Suprapubic skin (tissue), 4 donors: ENCODE data around the gene COL8A2. TPM values are rescaled to one million over a fixed set of nuclear protein-coding genes. Genes with fewer than 3 reads are reported as not detected.

Source experiments
- DNase-seq, 2 donors: peaks; one replicate each; pipeline ENCODE4 v3.0.0-alpha.2; 2019; ENCODE audit warnings: low spot score in 2 of 2
- H3K27ac ChIP-seq: fragments of 200-600 bp; sonication (generic); one replicate; pipeline ENCODE4 v1.5.1; 2019
- H3K27me3 ChIP-seq: fragments of 200-600 bp; sonication (generic); one replicate; pipeline ENCODE4 v1.5.1; 2019
- H3K36me3 ChIP-seq: fragments of 200-600 bp; sonication (generic); one replicate; pipeline ENCODE4 v1.5.1; 2019
- H3K4me1 ChIP-seq: fragments of 200-600 bp; sonication (generic); one replicate; pipeline ENCODE4 v1.5.1; 2019
- H3K4me3 ChIP-seq: fragments of 200-600 bp; sonication (generic); one replicate; pipeline ENCODE4 v1.5.1; 2019; ENCODE audit warnings: mild to moderate bottlenecking
- H3K9me3 ChIP-seq: fragments of 200-600 bp; sonication (generic); one replicate; pipeline ENCODE4 v1.5.1; 2019
- EP300 ChIP-seq: sonication (generic); formaldehyde crosslinking; IDR thresholded peaks from one replicate; pipeline ENCODE4 v1.6.1; 2017; ENCODE audit warnings: antibody characterized with exemption
- POLR2A ChIP-seq, 2 donors: fragments of 450-650 bp; IDR thresholded peaks; one replicate each; pipeline ENCODE4 v1.6.1; 2017; ENCODE audit warnings: antibody characterized with exemption in 2 of 2, mild to moderate bottlenecking in 2 of 2, moderate library complexity in 2 of 2
- POLR2AphosphoS5 ChIP-seq, 3 donors: sonication (generic); formaldehyde crosslinking; IDR thresholded peaks; one replicate each; pipeline ENCODE4 v1.6.1; 2017; ENCODE audit warnings: antibody characterized with exemption in 3 of 3
- WGBS: methylation state at CpG from one replicate; pipeline ENCODE4 v1.1.5; 2018; 5-methylcytosine and 5-hydroxymethylcytosine counted together
- total RNA-seq, 4 donors: library from RNA; depleted of rRNA; stranded (reverse); fragments of >200 nt; gene quantifications; one replicate each; pipeline ENCODE4 v1.1.0, GENCODE V29; 2016
- TF ChIP-seq, protein P1 (sequence below), 2 donors: fragments of 200-600 bp in 1 of 2; fragments of 450-650 bp in 1 of 2; sonication (generic) in 1 of 2; IDR thresholded peaks; one replicate each; pipeline ENCODE4 v1.5.1; 2016 to 2019; ENCODE audit warnings: antibody characterized with exemption in 2 of 2, mild to moderate bottlenecking in 1 of 2, moderate library complexity in 1 of 2

The COL8A2 gene
- 1 to 10 TPM; 4.9 to 5.6 (median 5.2) TPM for total RNA-seq

DNA sequence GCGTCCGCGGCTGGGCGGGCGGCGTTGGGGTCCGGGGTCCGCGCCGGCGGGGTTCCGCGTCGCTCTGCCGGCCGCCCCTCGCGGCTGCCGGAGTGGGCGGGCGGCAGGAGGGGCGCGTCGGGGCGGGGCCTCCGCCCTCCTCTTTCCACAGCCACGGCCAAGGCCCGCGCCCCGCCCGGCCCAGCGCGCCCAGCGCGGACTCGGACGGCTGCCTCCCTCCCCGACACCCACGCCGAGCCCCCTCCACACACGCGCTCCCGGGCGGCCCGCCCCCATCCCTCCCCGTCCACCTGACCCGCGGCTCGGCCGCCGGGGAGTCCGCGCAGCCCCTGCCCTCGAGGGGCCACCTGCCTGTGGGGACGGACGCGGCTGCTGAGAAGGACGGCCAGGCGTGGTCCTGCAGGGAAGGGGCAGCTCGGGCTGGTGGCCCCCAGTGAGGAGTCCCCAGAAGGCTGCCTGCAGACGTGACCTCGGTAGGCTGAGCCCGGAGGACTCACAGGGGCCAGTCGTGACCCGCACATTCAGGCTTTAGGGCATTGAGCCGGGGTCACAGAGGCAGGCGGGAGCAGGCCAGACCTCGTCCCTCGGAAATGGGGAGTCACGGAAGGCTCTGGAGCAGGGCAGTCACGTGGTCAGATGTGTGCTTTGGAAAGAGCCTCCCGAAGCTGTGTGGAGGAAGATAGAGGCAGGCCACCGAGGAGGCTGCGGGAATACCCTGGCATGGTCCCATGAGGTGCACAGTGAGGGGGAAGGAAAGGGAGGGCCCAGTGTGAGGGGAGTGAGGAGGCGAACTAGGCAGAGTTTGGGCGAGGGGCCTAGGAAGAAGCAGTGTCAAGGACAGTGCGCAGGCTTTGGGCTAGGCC is at the start of gene COL8A2:
Gene COL8A2 (minus strand): TSS at position 94 of the 863 bp plus-strand sequence. CDS start 24,980 bp downstream, outside the sequence.
- Histone ChIP-seq H3K27ac (peak within 1 kb of the TSS; percentile 40), H3K27me3 (no peaks in the 10 kb centered on the region), H3K9me3 (no peaks in the 10 kb centered on the region), H3K4me1 (peaks cover 18% of the 10 kb centered on the region), H3K4me3 (peak within 1 kb of the TSS; percentile 56), H3K36me3 (no peaks in the 10 kb centered on the region)
- 35% methylated on average over 15 of the region's 77 CpGs for whole genome bisulfite sequencing
- DNase-seq = no peak
- TF ChIP-seq, protein P1, sequence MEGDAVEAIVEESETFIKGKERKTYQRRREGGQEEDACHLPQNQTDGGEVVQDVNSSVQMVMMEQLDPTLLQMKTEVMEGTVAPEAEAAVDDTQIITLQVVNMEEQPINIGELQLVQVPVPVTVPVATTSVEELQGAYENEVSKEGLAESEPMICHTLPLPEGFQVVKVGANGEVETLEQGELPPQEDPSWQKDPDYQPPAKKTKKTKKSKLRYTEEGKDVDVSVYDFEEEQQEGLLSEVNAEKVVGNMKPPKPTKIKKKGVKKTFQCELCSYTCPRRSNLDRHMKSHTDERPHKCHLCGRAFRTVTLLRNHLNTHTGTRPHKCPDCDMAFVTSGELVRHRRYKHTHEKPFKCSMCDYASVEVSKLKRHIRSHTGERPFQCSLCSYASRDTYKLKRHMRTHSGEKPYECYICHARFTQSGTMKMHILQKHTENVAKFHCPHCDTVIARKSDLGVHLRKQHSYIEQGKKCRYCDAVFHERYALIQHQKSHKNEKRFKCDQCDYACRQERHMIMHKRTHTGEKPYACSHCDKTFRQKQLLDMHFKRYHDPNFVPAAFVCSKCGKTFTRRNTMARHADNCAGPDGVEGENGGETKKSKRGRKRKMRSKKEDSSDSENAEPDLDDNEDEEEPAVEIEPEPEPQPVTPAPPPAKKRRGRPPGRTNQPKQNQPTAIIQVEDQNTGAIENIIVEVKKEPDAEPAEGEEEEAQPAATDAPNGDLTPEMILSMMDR (IDR thresholded peaks at IDR 0.05) = no peak
- TF ChIP-seq EP300 (no peak), POLR2A (IDR thresholded peaks at IDR 0.05) (no peak), POLR2AphosphoS5 (IDR thresholded peaks at IDR 0.05) (no peak)

DNA sequence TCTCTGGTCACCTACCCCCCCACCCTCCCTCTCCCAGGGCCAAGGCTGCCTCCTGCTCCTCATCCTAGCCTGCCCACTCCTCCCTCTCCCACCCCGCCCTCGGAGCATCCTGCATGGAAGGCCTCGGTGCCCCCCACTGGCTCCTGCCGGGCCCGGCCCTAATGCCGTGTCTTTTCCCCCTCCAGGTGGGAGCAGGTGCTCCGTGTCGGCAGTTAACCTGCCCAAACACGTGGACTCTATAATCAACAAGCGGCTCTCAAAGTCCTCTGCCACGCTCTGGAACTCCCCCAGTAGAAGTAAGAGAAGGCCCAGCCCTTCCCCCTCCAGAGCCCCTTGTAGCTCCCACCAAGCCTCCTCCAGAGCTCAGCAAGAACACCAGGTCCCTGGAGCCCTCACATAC is 49.7 kb upstream of the COL8A2 start:
- no peak overlapping the region for H3K4me3 ChIP-seq
- H3K4me1 ChIP-seq = peaks cover 28% of the 10 kb centered on the region
- H3K36me3 ChIP-seq = peaks cover 89% of the 10 kb centered on the region
- H3K27me3 ChIP-seq = no peaks in the 10 kb centered on the region
- H3K27ac ChIP-seq = no peak overlapping the region
- TF ChIP-seq, protein P1 (IDR thresholded peaks at IDR 0.05) = no peak
- TF ChIP-seq POLR2A (IDR thresholded peaks at IDR 0.05) = no peak
- TF ChIP-seq EP300 = no peak
- no peak for TF ChIP-seq POLR2AphosphoS5 (IDR thresholded peaks at IDR 0.05)
- DNase-seq = no peak
- WGBS = 62% methylated on average over 9 of the region's 11 CpGs
- H3K9me3 ChIP-seq = no peaks in the 10 kb centered on the region

DNA sequence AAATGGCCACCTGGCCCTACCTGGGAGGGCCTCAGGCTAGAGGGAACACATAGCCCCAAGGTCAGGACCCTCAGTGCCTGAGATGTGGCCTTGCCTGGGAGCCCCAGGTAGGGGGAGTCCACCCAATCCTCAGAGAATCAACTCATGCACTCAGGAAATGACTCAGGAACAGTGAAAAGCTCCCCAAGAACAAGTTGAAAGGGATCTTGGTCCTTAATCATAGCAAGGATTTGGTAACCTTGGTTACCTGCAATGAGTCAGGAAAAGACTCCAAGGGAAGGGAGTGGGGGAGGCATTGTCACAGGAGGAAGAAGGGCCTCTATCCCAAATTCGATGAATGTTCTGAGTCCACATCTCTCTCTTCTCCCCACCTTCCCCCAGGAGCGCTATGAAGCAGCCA is 48.0 kb upstream of the COL8A2 start:
- 94% methylated on average over 2 of the region's 2 CpGs for WGBS
- TF ChIP-seq POLR2A (IDR thresholded peaks at IDR 0.05) = no peak
- H3K9me3 ChIP-seq = no peaks in the 10 kb centered on the region
- H3K4me1 ChIP-seq = peaks cover 26% of the 10 kb centered on the region
- peaks cover 72% of the 10 kb centered on the region for H3K36me3 ChIP-seq
- H3K27ac ChIP-seq = no peak overlapping the region
- no peaks in the 10 kb centered on the region for H3K27me3 ChIP-seq
- no peak overlapping the region for H3K4me3 ChIP-seq
- DNase-seq = no peak

DNA sequence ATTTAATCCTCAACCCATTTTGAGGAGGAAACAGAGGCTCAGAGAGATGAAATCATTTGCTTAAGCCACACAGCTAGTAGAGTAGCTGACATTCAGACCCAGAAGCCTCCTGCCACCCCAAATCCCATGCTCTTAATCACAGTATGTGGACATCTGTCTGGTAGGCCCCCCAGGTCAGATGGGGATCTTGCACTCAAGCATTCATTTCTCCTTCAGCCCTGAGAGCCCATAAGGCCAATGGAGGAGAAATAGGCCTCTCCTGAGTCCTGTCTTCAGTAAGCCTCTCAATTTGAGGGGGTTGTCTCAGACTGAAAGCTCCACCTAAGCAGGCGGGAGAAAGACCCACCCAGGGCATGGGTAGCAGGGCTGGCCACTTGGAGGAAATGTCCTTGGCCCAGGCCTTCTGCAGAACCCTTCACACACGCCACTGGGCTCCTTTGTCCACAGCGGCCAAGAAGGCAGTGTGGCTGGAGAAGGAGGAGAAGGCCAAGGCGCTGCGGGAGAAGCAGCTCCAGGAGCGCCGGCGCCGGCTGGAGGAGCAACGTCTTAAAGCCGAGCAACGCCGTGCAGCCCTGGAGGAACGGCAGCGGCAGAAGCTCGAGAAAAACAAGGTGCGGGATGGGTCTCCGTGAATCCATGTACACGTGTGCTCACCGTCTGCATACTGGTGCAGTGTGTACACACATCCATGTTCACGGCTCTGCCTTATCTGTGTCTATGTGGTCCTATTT is 47.2 kb upstream of the COL8A2 start:
- H3K4me3 ChIP-seq = no peak overlapping the region
- no peak for DNase-seq
- H3K36me3 ChIP-seq = peaks cover 64% of the 10 kb centered on the region
- no peak for TF ChIP-seq POLR2AphosphoS5 (IDR thresholded peaks at IDR 0.05)
- H3K27me3 ChIP-seq = no peaks in the 10 kb centered on the region
- H3K9me3 ChIP-seq = no peaks in the 10 kb centered on the region
- H3K27ac ChIP-seq = no peak overlapping the region
- peaks cover 27% of the 10 kb centered on the region for H3K4me1 ChIP-seq
- 92% methylated on average over 20 of the region's 21 CpGs for WGBS

DNA sequence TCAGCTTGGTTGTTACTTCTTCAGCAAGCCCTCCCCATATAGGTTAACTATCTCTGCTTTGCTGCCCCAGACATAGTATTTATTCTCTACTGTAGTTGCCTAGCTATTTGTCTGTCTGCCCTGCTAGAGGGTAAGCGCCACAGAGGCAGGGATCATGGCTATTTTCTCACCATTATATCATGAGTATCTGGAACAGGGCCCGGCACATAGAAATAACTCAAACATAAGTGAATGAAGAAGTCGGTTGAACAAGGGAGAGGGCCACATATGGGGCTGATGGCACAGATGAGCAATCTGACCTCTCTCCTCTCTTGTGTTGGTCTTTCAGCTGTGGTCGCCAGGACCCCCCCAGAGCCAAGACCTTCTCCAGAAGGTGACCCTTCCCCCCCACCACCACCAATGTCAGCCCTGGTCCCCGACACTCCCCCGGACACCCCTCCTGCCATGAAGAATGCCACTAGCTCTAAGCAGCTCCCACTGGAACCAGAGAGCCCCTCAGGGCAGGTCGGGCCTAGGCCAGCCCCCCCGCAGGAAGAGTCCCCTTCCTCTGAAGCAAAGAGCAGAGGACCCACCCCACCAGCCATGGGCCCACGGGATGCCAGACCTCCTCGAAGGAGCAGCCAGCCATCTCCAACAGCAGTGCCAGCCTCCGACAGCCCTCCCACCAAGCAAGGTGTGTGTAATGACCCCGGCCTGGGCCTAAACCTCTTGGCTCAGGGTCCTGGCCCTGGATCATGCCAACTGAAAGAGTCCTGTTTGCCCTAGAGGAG is 45.8 kb upstream of the COL8A2 start:
- Histone ChIP-seq H3K4me3 (no peak overlapping the region), H3K4me1 (peaks cover 40% of the 10 kb centered on the region), H3K36me3 (peaks cover 50% of the 10 kb centered on the region), H3K27ac (no peak overlapping the region), H3K9me3 (no peaks in the 10 kb centered on the region), H3K27me3 (no peaks in the 10 kb centered on the region)
- no peak for DNase-seq
- 73% methylated on average over 6 of the region's 12 CpGs for WGBS
- no peak for TF ChIP-seq POLR2AphosphoS5 (IDR thresholded peaks at IDR 0.05)
- TF ChIP-seq EP300 = no peak
- no peak for TF ChIP-seq POLR2A (IDR thresholded peaks at IDR 0.05)
- TF ChIP-seq, protein P1 (IDR thresholded peaks at IDR 0.05) = no peak
